NAMALWA (cell line): ENCODE results near the gene ANO9.

ENCODE experiments used
- DNase-seq: peaks from one replicate; pipeline ENCODE4 v3.0.0-alpha.2; 2015; ENCODE audit warnings: low spot score

The ANO9 gene

DNA sequence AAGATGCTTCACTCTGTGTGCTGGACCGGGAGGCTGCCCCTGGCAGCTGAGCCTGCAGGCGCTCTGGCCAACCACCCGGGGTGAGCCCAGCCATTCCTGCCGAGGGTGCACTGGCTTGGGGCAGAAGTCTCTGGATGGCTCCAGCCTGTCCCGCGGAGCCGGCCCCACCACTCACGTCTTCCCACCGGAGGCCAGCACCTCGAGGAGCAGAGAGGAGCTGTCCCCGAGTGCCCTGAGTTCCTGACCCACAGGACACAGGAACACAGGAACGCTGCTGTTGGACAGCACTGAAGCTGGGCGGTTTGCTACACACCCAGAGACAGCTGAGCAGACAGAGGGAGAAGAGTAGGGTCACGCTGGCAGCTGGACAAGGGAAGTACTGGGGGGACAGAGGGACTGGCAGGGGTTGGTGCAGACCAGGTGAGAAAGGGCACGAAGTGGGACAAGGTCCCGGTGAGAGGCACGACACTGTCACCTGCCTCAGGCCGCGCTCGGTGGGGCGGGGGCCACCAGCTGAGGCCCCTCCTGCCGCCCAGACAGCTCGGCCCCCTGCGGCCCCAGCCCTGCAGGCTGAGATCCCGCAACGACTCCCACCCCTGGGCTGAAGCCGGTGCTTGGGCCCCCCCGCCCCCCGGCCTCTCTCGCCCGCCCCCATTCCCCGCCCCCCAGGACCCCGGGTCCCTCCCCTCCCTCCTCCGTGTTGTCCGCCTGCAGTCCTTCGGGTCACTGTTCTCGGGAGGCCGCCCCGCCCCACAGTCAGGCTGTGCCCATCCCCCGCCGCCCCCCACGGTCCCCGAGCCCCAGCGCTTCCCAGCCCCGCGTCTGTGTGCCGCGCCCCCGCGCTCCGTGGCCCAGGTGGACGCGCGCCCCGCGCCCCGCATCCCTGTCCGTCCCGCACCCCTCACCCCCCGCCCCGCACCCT is 73.1 kb downstream of the ANO9 start:
- DNase-seq: no peak

DNA sequence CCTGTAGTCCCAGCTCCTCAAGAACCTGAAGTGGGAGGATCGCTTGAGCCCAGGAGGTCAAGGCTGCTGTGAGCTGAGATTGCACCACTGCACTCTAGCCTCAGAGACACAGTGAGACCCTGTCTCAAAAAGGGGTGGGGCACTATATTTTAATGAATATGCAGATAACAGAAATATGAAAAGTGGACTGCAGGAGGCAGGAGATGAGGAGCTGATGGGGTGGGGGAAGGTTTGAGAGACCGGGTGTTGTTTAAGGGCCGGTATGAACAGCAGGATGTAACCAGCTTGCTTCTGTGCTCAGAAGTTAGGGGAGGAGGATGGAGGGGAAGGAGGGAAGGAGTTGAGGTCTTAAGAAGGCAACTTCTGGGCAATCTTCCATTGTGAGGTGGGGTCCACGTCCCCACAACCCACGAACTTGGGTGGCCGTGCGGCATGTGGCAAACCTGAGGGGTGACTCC is 73.8 kb downstream of the ANO9 start:
- peak; percentile 62 for DNase-seq
